ENCODE results near the gene CAPS2. TPM values are rescaled to one million over a fixed set of nuclear protein-coding genes. Genes with fewer than 3 reads are reported as not detected.
A peak's percentile ranks its signal among the peaks of the same experiment; 100 is the strongest.
"Not testable (repeated sequence)": the region's sequence is repeated elsewhere in the genome, so short reads cannot be mapped to it uniquely, and the experiment has no call there.

CAPS2 gene
- total RNA-seq, 1 experiment from 2014 or later: 11.8 TPM

GRCh38 chr12:75349946-75350345 lies 19.8 kb upstream of the CAPS2 start:
- Mint-ChIP-seq H3K4me1 (ENCODE audit: low read depth, unreplicated experiment) (peaks cover 9% of the 10 kb centered on the region), H3K27ac (ENCODE audit: unreplicated experiment) (no peak overlapping the region), H3K4me3 (ENCODE audit: low read depth, unreplicated experiment) (no peak overlapping the region), H3K36me3 (ENCODE audit: insufficient read depth, unreplicated experiment) (no peaks in the 10 kb centered on the region), H3K27me3 (ENCODE audit: unreplicated experiment) (no peaks in the 10 kb centered on the region), H3K9me3 (ENCODE audit: low read depth, unreplicated experiment) (peaks cover 6% of the 10 kb centered on the region)
- CTCF ChIA-PET: no interaction called here
- no TSS peak for BruUV-seq (replicated peaks)
- TF ChIP-seq CTCF (IDR thresholded peaks at IDR 0.05; ENCODE audit: unreplicated experiment): no peak
- intact Hi-C loops (cut with micrococcal nuclease; ENCODE audit: unreplicated experiment): no loop called here
- DNase-seq: no peak

- H3K27ac Mint-ChIP-seq (ENCODE audit: unreplicated experiment); H3K36me3 Mint-ChIP-seq (ENCODE audit: insufficient read depth, unreplicated experiment); BruUV-seq (replicated peaks); H3K9me3 Mint-ChIP-seq (ENCODE audit: low read depth, unreplicated experiment); H3K27me3 Mint-ChIP-seq (ENCODE audit: unreplicated experiment); H3K4me3 Mint-ChIP-seq (ENCODE audit: low read depth, unreplicated experiment); intact Hi-C loops (cut with micrococcal nuclease; ENCODE audit: unreplicated experiment): not testable (repeated sequence)
- CTCF ChIA-PET: interaction anchor here (0.8 kb wide), 1 partner anchor 45 kb away, joined by 3 read pairs; the partner anchor contains the start of gene GLIPR1L2
- peak; percentile 49 for DNase-seq
- H3K4me1 Mint-ChIP-seq (ENCODE audit: low read depth, unreplicated experiment): peaks cover 26% of the 10 kb centered on the region
These were observed 16.1 kb upstream of the CAPS2 start for GRCh38 chr12:75346215-75346614.

- Mint-ChIP-seq H3K27me3 (ENCODE audit: unreplicated experiment) (no peaks in the 10 kb centered on the region), H3K9me3 (ENCODE audit: low read depth, unreplicated experiment) (no peaks in the 10 kb centered on the region), H3K4me1 (ENCODE audit: low read depth, unreplicated experiment) (peaks cover 26% of the 10 kb centered on the region), H3K4me3 (ENCODE audit: low read depth, unreplicated experiment) (no peak overlapping the region), H3K27ac (ENCODE audit: unreplicated experiment) (no peak overlapping the region), H3K36me3 (ENCODE audit: insufficient read depth, unreplicated experiment) (no peaks in the 10 kb centered on the region)
- no peak for DNase-seq
- CTCF ChIA-PET: interaction anchor here (0.8 to 0.9 kb wide), 2 partner anchors 11 to 45 kb away, joined by 3 read pairs; partner anchors contain the start of genes GLIPR1L1 and GLIPR1L2
- BruUV-seq (replicated peaks): no TSS peak
- intact Hi-C loops (cut with micrococcal nuclease; ENCODE audit: unreplicated experiment): no loop called here
- TF ChIP-seq CTCF (IDR thresholded peaks at IDR 0.05; ENCODE audit: unreplicated experiment): no peak
These were observed 15.4 kb upstream of the CAPS2 start for GRCh38 chr12:75345531-75345930.

GRCh38 chr12:75341873-75342272 lies 11.7 kb upstream of the CAPS2 start:
- Mint-ChIP-seq H3K36me3 (ENCODE audit: insufficient read depth, unreplicated experiment) (no peaks in the 10 kb centered on the region), H3K4me3 (ENCODE audit: low read depth, unreplicated experiment) (no peak overlapping the region), H3K27ac (ENCODE audit: unreplicated experiment) (no peak overlapping the region), H3K27me3 (ENCODE audit: unreplicated experiment) (no peaks in the 10 kb centered on the region), H3K4me1 (ENCODE audit: low read depth, unreplicated experiment) (peaks cover 26% of the 10 kb centered on the region), H3K9me3 (ENCODE audit: low read depth, unreplicated experiment) (no peaks in the 10 kb centered on the region)
- CTCF ChIA-PET: interaction anchor here (0.9 kb wide), 1 partner anchor 7 kb away, joined by 3 read pairs; the partner anchor contains the start of gene GLIPR1L1
- no TSS peak for BruUV-seq (replicated peaks)
- no peak for DNase-seq
- intact Hi-C loops (cut with micrococcal nuclease; ENCODE audit: unreplicated experiment): no loop called here
- TF ChIP-seq CTCF (IDR thresholded peaks at IDR 0.05; ENCODE audit: unreplicated experiment): no peak

GRCh38 chr12:75337905-75338304 lies 7.8 kb upstream of the CAPS2 start:
- Mint-ChIP-seq H3K4me1 (ENCODE audit: low read depth, unreplicated experiment) (peaks cover 17% of the 10 kb centered on the region), H3K9me3 (ENCODE audit: low read depth, unreplicated experiment) (no peaks in the 10 kb centered on the region), H3K27ac (ENCODE audit: unreplicated experiment) (no peak overlapping the region), H3K4me3 (ENCODE audit: low read depth, unreplicated experiment) (no peak overlapping the region), H3K36me3 (ENCODE audit: insufficient read depth, unreplicated experiment) (peaks cover 10% of the 10 kb centered on the region), H3K27me3 (ENCODE audit: unreplicated experiment) (no peaks in the 10 kb centered on the region)
- no TSS peak for BruUV-seq (replicated peaks)
- DNase-seq: no peak
- intact Hi-C loops (cut with micrococcal nuclease; ENCODE audit: unreplicated experiment): no loop called here
- no peak for TF ChIP-seq CTCF (IDR thresholded peaks at IDR 0.05; ENCODE audit: unreplicated experiment)
- CTCF ChIA-PET: no interaction called here

All from Calu3 (cell line).